Stimulated activated CD4-positive, alpha-beta T cell treated with anti-CD3 and anti-CD28 coated beads, Interleukin-4, amount 100 ng/mL, for 48 hours (primary cell): ENCODE results near the gene CHIC2.
"Not testable (repeated sequence)": the region's sequence is repeated elsewhere in the genome, so short reads cannot be mapped to it uniquely, and the experiment has no call there.

ENCODE experiments used
- DNase-seq, 2 donors: peaks; one replicate each; pipeline ENCODE4 v3.0.0-alpha.2; 2020; ENCODE audit warnings: low read depth in 2 of 2

CHIC2 gene

GRCh38 chr4:54061873-54062272, 2.5 kb downstream of the CHIC2 start:
- no peak for DNase-seq

- no peak for DNase-seq
These were observed 3.3 kb downstream of the CHIC2 start for GRCh38 chr4:54061067-54061466.

- no peak for DNase-seq
These were observed 4.3 kb downstream of the CHIC2 start for GRCh38 chr4:54060116-54060515.

- DNase-seq: no peak
These were observed 6.2 kb downstream of the CHIC2 start for GRCh38 chr4:54058171-54058570.

- DNase-seq: no peak
These were observed 8.0 kb downstream of the CHIC2 start for GRCh38 chr4:54056360-54056759.

- no peak for DNase-seq
These were observed 8.9 kb downstream of the CHIC2 start for GRCh38 chr4:54055494-54055893.

- no peak for DNase-seq
These were observed 9.9 kb downstream of the CHIC2 start for GRCh38 chr4:54054501-54054900.

- not testable (repeated sequence) for DNase-seq
These were observed 11.1 kb downstream of the CHIC2 start for GRCh38 chr4:54053322-54053721.

- no peak for DNase-seq
These were observed 14.0 kb downstream of the CHIC2 start for GRCh38 chr4:54050214-54050904.

- DNase-seq: not testable (repeated sequence)
These were observed 20.8 kb downstream of the CHIC2 start for GRCh38 chr4:54043630-54044029.

- no peak for DNase-seq
These were observed 22.5 kb downstream of the CHIC2 start for GRCh38 chr4:54041933-54042332.

GRCh38 chr4:54041100-54041499, 23.3 kb downstream of the CHIC2 start:
- DNase-seq: no peak

- no peak for DNase-seq
These were observed 26.3 kb downstream of the CHIC2 start for GRCh38 chr4:54038056-54038455.

GRCh38 chr4:54036184-54036583, 28.2 kb downstream of the CHIC2 start:
- no peak for DNase-seq

GRCh38 chr4:54032558-54033135, 31.8 kb downstream of the CHIC2 start:
- DNase-seq: no peak

- no peak for DNase-seq
These were observed 37.1 kb downstream of the CHIC2 start for GRCh38 chr4:54027311-54027710.

GRCh38 chr4:54025582-54025981, 38.8 kb downstream of the CHIC2 start:
- DNase-seq: no peak

- not testable (repeated sequence) for DNase-seq
These were observed 41.4 kb downstream of the CHIC2 start for GRCh38 chr4:54023019-54023418.

GRCh38 chr4:54017974-54018373, 46.4 kb downstream of the CHIC2 start:
- DNase-seq: no peak

GRCh38 chr4:54017308-54017707, 47.1 kb downstream of the CHIC2 start:
- DNase-seq: no peak

GRCh38 chr4:54016504-54016903, 47.9 kb downstream of the CHIC2 start:
- DNase-seq: no peak

GRCh38 chr4:54015423-54016030, 48.9 kb downstream of the CHIC2 start:
- no peak for DNase-seq

- no peak for DNase-seq
These were observed 49.7 kb downstream of the CHIC2 start for GRCh38 chr4:54014666-54015160.
